Keratinocyte (primary cell): Measurements from ENCODE around the gene SYNM.

Experiments used
- EZH2 ChIP-seq: IDR thresholded peaks from one replicate; pipeline ENCODE4 v1.6.1; 2012; ENCODE audit warnings: inconsistent platforms, mild to moderate bottlenecking, low read length, moderate library complexity
- TF ChIP-seq, protein P1 (sequence below), 3 experiments: IDR thresholded peaks in 1 of 3; conservative IDR thresholded peaks in 1 of 3; optimal IDR thresholded peaks in 1 of 3; 2 replicates in 2 of 3; 3 replicates in 1 of 3; pipeline versions ENCODE3 to v1.5.1; 2011; ENCODE audit warnings: low read length in 3 of 3, mild to moderate bottlenecking in 3 of 3, moderate library complexity in 2 of 3, control low read depth in 1 of 3, inconsistent platforms in 1 of 3; ENCODE audit not compliant: insufficient read depth in 2 of 3; ENCODE audit errors: extremely low read depth in 1 of 3

DNA sequence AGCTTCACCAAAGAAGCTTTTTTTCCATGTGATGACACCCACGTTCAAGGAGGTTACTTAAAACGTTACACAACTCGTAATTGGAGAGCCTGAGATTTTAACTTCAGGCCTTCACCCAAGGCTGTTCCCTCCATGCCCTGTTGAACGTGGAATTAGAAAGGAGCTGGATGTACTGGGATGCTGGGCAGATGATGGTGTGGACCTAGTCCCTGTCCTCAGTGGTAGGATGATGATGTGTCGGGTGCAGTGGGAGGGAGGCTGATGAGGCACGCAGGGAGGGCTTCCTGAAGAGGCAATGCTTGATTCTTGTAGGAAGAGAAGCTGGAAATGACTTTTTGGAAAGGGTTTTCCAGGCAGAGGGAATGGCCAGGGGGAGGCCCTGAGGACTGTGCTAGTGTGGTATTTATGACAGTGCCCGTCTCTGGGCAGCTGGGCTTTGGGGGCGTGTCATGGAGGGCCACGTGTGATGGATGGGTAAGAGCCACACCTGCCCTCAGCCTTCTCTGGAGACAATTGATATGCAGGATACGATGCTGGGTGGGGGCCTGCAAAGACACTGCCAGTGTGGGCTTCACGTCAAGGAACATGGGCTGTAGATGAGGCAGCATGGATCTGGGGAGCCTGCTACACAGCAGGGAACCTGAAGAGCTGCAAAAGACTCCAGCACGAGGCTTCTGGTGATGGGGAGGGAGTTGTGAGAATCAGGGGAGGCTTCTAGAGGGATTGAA is 15.3 kb downstream of the SYNM start:
- TF ChIP-seq, protein P1, sequence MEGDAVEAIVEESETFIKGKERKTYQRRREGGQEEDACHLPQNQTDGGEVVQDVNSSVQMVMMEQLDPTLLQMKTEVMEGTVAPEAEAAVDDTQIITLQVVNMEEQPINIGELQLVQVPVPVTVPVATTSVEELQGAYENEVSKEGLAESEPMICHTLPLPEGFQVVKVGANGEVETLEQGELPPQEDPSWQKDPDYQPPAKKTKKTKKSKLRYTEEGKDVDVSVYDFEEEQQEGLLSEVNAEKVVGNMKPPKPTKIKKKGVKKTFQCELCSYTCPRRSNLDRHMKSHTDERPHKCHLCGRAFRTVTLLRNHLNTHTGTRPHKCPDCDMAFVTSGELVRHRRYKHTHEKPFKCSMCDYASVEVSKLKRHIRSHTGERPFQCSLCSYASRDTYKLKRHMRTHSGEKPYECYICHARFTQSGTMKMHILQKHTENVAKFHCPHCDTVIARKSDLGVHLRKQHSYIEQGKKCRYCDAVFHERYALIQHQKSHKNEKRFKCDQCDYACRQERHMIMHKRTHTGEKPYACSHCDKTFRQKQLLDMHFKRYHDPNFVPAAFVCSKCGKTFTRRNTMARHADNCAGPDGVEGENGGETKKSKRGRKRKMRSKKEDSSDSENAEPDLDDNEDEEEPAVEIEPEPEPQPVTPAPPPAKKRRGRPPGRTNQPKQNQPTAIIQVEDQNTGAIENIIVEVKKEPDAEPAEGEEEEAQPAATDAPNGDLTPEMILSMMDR (optimal IDR thresholded peaks at IDR 0.05 in 1 of 3, IDR thresholded peaks at IDR 0.05 in 1 of 3, conservative IDR thresholded peaks at IDR 0.05 in 1 of 3; ENCODE audit: extremely low read depth in 1 of 3, insufficient read depth in 2 of 3, low read length in 3 of 3), result no peak
- no peak for TF ChIP-seq EZH2
